Stimulated activated CD4-positive, alpha-beta T cell treated with anti-CD3 and anti-CD28 coated beads, Interleukin-2, amount 100 ng/mL, for 48 hours (primary cell): Measurements from ENCODE around the gene NEB.
"Not testable (repeated sequence)": the region's sequence is repeated elsewhere in the genome, so short reads cannot be mapped to it uniquely, and the experiment has no call there.

Experiments
- DNase-seq, 2 donors: peaks; one replicate each; pipeline ENCODE4 v3.0.0-alpha.2; 2020

NEB gene

DNA sequence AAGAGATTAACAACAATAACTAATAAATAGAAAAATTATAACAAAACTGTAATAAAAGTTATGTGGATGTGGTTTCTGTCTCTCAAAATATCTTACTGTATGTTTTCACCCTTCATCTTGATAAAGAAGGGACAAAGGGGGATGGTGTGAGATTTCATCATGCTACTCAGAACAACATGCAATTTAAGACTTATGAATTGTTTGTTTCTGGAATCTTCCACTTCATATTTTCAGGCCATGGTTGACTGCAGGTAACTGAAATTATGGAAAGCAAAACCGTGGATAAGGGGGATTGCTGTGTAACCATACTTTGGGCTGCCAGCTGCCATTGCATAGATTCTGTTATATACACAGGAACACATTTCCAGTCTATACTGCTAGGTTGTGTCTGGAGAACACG lies 45.6 kb downstream of the NEB start:
- DNase-seq: no peak

DNA sequence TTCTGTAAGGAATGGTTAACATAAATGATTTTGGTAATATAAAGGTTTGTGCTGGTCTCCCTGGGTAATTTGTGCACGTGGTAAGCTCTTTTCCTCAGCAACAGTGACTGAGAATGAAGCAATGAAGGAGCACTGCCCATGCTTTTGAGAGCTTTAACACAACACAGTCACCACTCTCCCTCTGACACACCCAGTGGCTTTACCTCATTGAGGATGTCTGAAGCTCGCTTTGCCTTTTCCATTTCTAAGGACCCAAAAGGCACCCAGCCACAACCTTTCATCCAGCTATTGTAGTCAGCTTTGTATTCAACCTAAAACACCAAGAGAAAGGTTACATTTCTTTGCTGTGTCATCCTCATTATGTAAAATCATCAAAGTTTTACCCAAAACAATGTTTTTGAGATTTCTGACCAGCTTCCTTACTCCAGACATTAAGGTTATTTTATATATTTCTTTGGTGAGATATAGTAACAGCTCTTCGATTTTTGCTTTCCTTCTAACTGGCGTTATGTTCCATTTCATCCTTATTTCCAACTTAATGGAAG lies 51.7 kb downstream of the NEB start:
- DNase-seq: no peak

DNA sequence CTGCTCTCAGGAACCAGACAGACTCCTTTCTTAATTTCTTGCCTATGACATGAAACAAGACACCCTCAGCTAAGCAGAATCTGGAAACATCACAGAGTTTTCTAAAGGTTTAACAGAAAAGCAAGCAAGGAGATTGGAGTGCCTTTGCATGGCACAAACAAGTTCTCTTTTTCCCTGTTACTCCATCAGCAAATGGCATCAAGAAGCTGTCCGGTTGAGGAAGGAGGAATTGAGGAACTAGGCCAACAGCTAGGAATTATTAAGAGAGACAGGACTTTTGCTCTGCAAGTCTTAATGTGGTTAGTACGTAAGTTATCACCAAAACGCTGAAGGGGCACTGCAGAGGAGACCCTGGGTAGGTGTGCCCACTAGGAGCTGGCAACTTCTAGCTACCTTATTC lies 53.2 kb downstream of the NEB start:
- DNase-seq: no peak

DNA sequence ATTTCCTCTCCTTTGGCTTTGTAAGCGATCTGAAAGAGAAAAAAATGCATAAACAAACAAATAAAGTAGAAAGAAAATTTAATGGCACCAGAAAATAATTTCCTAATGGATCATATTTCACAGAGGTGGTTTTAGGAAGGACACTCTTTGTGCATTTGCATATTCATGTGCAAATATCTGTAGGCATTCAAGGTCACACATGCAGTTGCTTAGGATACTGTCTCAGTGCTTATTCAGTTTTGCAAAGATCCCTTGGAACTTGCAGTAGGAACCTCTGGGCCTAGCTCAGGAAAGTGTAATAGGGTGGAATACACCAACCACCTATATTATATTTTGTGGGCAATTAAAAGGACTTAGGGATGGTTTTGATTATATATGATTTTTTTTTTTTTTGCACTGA lies 54.3 kb downstream of the NEB start:
- DNase-seq: no peak

DNA sequence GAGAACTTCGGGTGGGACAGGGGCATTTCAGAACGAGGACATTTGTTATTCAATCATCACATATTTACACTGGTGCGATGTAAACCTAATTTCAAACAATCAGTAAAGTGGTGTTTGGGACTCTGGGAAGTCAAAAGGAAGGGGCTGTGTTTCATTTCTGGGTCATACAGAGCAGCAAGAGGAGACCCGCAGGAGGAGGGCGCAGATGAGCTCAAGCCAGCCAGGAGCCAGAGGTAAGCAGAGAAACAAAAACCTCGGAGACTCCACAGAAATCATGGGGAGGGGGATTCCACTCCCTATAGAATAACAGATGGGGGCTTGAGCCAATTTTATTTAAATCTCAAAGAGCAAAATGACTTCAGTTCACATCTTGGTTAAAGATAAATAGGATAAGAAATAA lies 55.4 kb downstream of the NEB start:
- no peak for DNase-seq

DNA sequence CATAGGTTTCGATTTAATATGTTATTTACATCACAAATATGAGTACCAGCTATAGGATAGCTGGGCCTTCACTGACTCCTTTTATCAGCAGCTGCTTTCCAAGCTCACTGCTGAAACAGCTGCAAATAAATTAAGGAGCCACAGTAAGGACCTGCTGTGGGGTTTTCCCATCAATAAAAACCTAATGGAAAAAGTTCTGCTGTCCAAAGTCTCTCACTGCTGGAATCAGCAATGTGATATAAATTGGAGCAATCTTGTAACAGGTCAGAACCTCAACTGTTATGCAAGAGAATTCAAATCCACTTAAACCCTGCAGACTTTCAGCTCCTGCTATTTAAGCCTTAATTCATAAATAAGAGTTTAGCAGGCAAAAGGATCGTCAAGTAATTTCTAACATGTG lies 61.3 kb downstream of the NEB start:
- no peak for DNase-seq

DNA sequence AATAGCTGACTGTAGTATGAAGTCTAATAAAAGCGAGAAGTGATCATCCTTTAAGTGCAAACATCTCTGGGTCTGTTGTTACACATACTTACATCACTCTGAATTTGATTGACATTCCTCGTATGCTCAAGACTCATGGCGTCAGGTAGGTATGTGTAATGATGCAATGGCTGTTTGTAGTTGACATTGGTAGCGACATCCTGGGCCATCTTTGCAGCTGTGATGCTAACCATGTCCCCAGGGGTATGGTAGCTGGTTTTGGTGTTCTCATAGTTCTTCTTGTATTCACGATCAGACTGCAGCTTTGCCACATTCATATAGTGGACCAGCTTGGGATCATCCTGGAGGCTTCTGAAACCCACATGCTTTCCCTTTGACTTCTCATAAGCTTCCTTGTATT lies 62.0 kb downstream of the NEB start:
- no peak for DNase-seq

DNA sequence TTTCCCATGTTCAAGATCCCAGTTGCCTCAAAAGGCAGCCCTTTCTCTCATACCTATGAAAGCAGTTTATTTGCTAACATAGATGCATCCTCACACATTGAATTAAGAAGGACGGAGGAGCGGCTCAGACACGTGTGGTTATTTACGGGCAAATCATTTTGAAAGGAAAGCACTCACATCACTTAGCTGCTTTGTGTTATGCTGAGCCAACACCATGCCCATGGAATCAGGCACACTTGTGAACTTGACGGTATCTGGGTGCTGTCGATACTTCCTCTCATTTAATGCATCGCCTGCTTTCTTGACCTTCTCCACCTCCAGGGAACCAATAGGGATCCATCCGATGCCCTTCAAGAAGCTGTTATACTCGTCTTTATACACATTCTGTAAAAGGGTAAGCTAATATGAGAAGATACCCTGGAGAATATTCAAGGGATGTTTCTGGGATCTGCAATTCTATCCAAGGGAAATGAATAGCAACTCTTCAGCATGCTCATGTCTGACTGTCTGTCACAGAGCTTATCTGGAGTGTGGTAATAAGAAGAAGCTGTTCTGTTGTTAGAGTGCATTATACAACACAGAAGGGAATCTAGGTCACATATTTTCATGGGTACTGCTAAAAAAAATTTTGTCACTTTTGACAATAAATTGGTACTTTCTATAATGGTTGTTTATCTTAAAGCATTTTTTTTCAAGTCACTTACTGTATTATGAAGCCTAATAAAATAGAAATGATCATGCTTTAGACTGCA lies 63.3 kb downstream of the NEB start:
- DNase-seq: no peak

DNA sequence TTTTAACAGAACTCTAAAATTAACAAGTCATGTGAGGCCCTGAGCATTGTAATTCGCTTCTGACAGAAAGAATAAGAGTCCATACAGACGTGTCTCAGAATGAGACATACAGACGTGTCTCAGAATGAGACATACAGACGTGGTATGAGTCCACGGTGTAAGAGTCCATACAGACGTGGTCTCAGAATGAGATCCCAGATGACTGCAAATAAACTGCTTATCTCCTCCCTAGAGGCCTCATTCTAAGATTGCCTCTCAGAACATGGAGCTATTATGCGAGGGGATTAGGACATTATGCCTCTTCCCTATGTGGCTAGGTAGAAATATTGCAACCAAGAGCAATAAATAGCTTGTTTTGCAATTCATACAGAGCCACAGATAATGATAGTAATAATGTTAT lies 63.9 kb downstream of the NEB start:
- no peak for DNase-seq

DNA sequence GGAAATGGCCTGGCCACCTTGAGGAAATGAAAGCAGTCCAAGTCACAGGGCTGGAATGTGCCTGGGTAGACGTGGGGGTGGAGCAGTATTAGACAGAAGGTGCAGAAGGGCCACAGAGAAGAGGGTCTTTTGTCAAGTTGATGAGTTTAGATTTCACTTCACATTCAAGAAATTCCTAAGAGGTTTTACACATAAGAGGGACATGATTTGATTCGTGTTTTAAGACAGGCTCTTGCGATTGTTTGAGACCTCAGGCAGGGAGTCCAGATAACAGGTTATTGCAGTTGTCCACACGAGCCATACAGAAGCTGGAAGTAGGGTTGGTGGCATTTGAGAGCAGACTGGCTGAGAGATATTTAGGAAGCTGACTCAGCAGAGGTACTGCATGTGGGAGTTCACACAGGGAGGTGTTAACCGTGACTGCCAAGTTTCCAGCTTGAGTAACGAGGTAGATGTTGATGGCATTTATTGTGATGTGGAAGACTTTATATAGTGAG lies 64.6 kb downstream of the NEB start:
- DNase-seq: no peak

DNA sequence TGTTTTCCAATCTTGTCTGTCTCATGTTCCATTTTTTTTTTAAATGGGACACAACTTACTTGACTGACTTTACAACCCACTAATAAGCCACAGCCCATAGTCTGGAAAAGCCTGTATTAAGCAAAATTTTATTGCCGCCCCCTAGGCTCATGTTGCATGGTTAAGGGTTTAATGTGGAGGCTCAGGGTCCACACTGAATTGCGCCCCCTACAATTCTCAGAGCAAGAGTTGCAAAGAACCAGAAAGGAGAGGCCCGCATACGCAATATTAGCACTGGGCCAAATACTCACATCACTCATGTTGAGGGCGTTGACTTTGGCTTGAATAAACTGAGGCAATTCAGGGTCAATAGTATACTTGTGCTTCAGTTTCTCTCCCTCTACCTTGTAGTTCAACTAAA lies 65.5 kb downstream of the NEB start:
- no peak for DNase-seq

DNA sequence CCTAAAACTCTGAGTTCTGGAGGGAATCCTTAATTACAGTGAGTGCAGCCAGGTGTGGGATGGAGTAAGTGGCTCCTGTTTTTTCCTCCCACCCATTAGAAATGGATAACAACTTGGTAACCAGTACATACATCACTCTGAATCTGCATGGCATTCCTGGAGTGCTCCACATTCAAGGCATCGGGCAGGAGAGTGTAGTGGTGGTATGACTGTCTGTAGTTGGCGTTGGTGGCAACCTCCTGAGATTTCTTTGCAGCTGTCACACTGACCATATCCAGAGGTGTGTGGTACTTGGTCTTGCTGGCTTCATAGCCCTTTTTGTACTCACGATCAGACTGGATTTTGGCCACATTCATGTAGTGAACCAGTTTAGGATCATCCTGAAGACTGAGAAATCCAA lies 68.3 kb downstream of the NEB start:
- no peak for DNase-seq

DNA sequence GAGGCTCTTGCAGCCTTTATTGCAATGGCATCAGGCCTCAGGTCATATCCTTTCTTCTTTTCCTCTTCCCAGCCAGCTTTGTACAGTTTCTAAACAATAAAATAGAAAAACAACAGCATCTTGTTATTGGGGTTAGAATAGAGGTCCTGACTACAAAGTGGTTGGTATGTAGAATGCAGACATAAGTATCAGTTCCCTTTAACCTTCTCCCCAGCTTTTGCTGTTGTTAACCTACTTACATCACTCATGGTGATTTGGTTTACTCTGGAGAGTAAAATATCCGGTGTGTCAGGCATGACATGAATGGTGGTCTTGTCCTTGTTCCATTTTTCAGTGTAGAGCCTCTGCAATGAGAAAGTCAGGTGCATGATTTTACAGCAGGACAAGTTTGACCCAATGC lies 69.8 kb downstream of the NEB start:
- no peak for DNase-seq

DNA sequence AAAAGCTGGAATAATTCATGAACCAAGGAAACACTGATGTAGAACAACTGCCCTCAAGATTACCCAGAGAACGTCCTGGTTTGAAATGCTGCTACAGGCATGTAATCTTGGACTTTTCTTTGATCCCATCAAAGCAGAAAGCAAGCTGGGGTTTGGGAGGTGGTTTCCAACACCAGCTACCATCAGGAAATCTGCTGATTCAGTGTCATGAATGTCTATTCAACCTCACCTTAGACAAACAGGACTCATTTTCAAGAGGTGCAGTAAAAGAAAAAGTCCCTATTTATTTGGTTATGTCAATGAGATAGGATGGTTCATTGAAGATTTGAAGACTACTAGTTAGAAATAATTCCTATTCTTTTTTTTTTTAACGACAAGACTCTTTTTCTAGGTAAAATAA lies 72.7 kb downstream of the NEB start:
- DNase-seq: no peak

DNA sequence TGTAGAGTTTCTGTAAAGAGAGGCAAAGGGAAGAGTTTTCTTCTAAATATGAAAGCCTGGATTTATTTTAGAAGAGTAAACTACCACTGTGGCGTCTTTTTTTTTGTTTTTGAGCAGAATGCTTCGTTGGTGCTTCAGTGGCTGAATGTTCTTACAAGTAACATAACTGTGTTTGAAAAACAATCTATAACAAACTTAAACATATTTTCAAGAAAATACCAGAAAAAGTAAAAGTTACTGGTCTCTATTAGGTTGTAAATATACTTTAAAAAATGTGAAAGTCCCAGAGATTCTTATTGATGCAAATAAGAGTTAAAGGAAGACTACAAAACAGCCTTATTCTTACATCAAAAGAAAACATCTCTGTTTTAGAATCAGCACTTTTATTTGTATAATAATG lies 76.2 kb downstream of the NEB start:
- no peak for DNase-seq

DNA sequence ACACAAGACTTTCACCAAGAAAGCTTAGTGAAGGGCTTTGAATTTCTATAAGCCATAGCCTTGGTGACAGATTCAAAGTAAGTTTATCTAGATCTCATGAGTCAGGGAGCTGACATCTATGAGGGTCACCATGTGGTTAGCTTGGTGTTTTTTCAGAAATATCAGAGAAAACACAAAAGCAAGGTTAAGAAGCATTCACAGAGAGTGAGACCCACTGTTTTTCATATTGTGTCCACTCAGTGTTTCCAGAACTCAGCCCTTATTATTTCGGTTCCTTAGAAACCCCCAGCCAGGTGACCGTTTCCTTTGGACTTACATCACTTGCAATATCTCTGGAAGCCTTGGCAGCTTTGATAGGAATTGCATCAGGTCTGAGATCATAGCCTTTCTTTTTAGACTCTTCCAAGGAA lies 76.6 kb downstream of the NEB start:
- no peak for DNase-seq

DNA sequence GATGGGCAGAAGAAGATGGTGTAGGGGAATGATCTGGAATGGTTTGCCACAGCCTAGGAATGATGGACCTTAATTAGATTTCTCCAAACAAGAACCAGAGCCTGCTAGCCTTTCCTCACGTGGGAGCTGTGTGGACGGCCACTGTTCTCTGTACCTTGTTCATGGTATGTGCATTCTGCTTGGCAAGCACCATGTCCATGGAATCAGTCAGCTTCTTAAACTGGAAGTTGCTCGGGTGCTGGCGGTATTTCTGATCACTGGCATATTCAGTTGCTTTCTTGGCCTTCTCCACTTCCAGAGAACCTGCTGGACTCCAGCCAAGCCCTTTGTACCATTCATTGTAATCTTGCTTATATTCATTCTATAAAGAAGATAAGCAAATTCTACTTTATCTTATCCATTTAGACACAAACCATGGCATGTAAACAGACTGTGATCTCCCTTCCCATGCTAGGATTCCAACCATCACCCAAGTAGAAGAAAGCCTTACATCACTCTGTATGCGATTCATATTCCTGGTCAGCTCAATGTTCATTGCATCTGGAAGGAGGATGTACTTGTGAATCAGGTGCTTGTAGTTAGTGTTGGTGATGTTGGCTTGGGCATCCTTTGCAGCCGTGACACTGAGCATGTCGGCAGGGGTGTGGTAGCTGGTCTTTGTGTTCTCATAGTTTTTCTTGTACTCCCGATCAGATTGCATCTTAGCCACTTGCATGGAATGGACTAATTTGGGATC lies 78.4 kb downstream of the NEB start:
- no peak for DNase-seq

DNA sequence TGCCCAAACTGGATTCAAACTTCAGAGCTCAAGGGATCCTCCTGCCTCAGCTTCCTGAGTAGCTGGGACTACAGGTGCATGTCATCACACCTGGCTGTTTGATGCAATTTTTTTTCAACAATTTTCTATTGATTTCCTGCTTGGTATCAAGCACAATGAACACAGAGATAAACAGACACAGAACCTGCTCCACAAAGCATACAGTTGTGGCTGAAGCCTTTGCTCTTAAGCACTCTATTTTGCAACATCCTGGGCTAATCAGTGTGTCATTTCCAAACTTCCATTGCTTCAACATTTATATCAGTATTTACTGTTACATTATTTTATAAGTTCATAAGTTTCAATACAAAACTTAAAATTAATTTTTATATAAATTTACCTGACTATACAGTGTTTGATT lies 79.4 kb downstream of the NEB start:
- DNase-seq: no peak

DNA sequence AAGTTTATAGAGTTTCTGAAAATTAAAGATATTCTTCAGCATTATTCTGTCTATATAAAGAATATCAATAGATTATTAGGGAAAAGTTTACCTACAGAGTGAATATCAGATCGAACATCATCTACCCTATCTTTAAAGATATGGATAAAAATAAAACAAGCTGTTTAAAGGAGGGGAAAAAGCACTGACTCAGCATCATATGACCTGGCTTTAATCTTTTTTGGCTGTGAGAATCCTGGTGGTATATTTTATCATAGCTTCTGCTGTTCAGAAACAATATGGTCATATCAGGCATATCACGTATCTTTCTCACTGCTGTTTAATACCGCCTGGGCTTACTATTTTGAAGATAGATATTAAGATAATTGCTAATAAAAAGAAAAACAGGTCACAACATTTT lies 80.2 kb downstream of the NEB start:
- DNase-seq: no peak

DNA sequence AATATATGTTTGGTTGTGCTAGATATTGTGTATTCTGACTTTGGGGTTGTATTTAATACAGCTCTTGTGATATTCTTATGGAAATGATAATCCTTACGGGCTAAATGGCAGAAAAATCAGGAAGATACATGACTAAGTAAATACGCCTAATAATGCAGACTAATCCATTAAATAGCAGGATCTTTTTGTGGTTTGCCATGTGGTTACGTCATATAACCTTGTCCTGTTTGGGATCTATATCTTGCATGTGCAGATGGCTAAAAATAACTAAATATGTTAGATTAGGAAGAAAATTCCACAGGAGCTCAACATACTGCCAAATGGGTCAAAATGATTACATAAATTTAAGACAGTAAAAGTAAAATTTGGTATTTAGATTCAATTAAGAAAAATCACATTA lies 83.0 kb downstream of the NEB start:
- no peak for DNase-seq

DNA sequence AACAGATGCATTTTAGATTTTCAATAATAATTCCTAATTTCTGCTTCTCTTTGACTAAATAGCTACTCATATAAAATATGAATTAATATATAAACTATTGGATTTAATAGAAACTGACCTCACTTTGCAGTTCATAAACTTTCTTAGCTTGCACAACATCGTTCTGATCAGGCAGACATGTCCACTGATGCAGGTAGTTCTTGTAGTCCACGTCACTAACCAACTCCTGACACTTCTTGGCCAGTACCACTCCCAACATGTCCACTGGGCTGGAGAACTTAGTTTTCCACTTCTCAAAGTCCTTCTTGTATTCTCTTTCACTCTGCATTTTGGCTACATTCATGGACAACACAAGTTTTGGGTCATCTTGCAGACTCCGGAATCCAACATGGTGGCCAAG lies 83.8 kb downstream of the NEB start:
- no peak for DNase-seq

DNA sequence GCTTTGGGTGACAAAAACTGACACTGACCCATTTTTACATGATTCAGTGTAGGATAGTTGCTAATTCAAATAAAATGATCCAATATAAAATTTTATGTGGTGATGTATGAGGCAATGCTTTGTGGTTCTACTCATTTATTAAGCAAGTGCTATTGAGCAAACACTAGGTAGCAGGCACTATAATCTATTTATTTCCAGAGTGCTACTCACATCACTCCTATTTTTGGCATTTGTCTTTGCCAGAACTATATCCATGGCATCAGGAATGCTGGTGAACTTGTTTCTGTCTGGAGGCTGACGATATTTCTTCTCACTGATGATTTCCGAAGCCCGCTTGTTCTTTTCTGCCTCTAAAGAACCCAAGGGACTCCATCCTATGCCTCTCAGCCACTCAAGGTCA lies 84.3 kb downstream of the NEB start:
- DNase-seq: no peak

DNA sequence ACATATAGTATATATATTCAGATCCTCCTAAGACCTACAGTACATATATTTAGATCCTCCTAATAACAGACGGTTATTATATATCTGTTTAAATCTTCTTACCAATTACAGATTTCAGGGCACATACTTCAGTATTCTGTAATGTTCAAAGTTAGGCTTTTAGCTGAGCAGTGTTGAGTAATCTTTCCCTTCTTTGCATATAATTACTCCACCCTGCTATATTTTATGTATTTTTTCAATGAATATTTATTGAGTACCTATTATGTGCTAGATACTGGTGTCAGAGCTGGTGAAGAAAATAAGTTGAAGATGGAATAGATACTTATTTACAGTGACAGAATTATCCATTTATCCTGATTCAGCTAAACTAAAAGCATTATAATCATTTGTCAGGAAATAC lies 84.9 kb downstream of the NEB start:
- no peak for DNase-seq

DNA sequence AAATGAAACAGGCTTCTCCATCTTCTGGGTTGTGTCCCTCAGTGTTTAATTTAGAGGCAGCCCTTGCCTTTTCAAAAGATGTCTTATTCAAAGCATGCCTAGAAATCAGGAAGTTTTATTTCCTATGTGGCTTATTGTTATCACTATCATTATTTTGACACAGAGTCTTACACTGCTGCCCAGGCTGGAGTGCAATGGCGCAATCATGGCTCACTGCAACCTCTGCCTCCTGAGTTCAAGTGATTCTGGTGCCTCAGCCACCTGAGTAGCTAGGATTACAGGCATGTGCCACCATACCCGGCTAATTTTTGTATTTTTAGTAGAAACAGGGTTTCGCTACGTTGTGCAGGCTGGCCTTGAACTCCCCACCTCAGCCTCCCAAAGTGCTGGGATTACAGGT lies 87.8 kb downstream of the NEB start:
- not testable (repeated sequence) for DNase-seq
